ENCODE data around the gene SLC22A2.

Gene SLC22A2

GRCh38 chr6:160202411-160202810 lies 56.2 kb downstream of the SLC22A2 start:
- Histone ChIP-seq H3K9me3 (ENCODE audit: control insufficient read depth in 1 of 2, low read length in 2 of 2) (peaks cover 0 to 2% of the 10 kb centered on the region in 2 donors), H3K27me3 (ENCODE audit: low read depth, low read length) (no peaks in the 10 kb centered on the region), H3K27ac (ENCODE audit: low read length) (no peak overlapping the region), H3K4me1 (ENCODE audit: control insufficient read depth in 1 of 2, insufficient read depth in 2 of 2, low read length in 2 of 2) (no peaks in the 10 kb centered on the region), H3K36me3 (ENCODE audit: control insufficient read depth in 1 of 2, insufficient read depth in 2 of 2, low read length in 2 of 2) (no peaks in the 10 kb centered on the region), H3K4me3 (ENCODE audit: low read depth in 1 of 2, low read length in 2 of 2) (no peak overlapping the region)

DNA sequence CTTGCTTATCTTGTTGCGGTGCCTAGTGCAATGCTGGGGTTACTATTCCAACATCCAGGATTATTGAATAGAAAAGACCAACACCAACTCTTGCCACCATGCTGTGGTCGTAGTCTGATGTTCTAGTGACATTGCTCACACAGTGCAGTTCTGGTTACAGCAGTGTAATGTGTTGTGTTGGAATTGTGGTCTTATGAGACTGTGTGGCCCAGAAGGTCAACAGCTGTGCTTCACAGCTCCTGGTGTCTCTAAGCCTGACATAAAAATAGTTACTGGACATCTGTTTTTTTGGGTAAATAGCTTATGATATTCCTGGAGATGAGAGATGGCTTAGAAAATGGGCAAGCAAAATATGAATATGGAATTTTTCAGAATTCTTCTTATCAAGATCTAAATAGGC lies 57.6 kb downstream of the SLC22A2 start:
- no peak overlapping the region for H3K27ac ChIP-seq (ENCODE audit: low read length)
- H3K4me1 ChIP-seq (ENCODE audit: control insufficient read depth in 1 of 2, insufficient read depth in 2 of 2, low read length in 2 of 2) = no peaks in the 10 kb centered on the region
- H3K36me3 ChIP-seq (ENCODE audit: control insufficient read depth in 1 of 2, insufficient read depth in 2 of 2, low read length in 2 of 2) = no peaks in the 10 kb centered on the region
- H3K27me3 ChIP-seq (ENCODE audit: low read depth, low read length) = no peaks in the 10 kb centered on the region
- no peak overlapping the region for H3K4me3 ChIP-seq (ENCODE audit: low read depth in 1 of 2, low read length in 2 of 2)
- H3K9me3 ChIP-seq (ENCODE audit: control insufficient read depth in 1 of 2, low read length in 2 of 2) = no peaks in the 10 kb centered on the region

GRCh38 chr6:160198606-160199211 lies 59.9 kb downstream of the SLC22A2 start:
- Histone ChIP-seq H3K36me3 (ENCODE audit: control insufficient read depth in 1 of 2, insufficient read depth in 2 of 2, low read length in 2 of 2) (no peaks in the 10 kb centered on the region), H3K4me1 (ENCODE audit: control insufficient read depth in 1 of 2, insufficient read depth in 2 of 2, low read length in 2 of 2) (no peaks in the 10 kb centered on the region), H3K27ac (ENCODE audit: low read length) (no peak overlapping the region), H3K27me3 (ENCODE audit: low read depth, low read length) (no peaks in the 10 kb centered on the region), H3K9me3 (ENCODE audit: control insufficient read depth in 1 of 2, low read length in 2 of 2) (peaks cover 0 to 4% of the 10 kb centered on the region in 2 donors), H3K4me3 (ENCODE audit: low read depth in 1 of 2, low read length in 2 of 2) (no peak overlapping the region)

DNA sequence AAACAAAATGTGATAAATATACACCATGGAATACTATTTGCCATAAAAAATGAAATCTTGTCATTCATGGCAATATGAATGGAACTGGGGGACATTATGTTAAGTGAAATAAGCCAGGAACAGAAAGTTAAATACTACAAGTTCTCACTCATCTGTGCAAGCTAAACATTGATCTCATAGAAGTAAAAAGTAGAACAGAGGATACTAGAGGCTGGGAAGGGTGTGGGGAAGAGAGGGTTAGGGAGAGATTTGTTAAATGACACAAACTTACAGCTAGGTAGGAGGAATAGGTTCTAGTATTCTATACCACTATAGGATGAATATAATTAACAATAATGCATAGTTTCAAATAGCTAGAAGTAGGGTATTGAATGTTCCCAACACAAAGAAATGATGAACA lies 61.0 kb downstream of the SLC22A2 start:
- Histone ChIP-seq H3K4me1 (ENCODE audit: control insufficient read depth in 1 of 2, insufficient read depth in 2 of 2, low read length in 2 of 2) (no peaks in the 10 kb centered on the region), H3K4me3 (ENCODE audit: low read depth in 1 of 2, low read length in 2 of 2) (no peak overlapping the region), H3K27me3 (ENCODE audit: low read depth, low read length) (no peaks in the 10 kb centered on the region), H3K36me3 (ENCODE audit: control insufficient read depth in 1 of 2, insufficient read depth in 2 of 2, low read length in 2 of 2) (no peaks in the 10 kb centered on the region), H3K9me3 (ENCODE audit: control insufficient read depth in 1 of 2, low read length in 2 of 2) (peaks cover 4 to 8% of the 10 kb centered on the region in 2 donors), H3K27ac (ENCODE audit: low read length) (no peak overlapping the region)

- H3K4me1 ChIP-seq (ENCODE audit: control insufficient read depth in 1 of 2, insufficient read depth in 2 of 2, low read length in 2 of 2) = no peaks in the 10 kb centered on the region
- no peak overlapping the region for H3K27ac ChIP-seq (ENCODE audit: low read length)
- no peaks in the 10 kb centered on the region for H3K27me3 ChIP-seq (ENCODE audit: low read depth, low read length)
- H3K36me3 ChIP-seq (ENCODE audit: control insufficient read depth in 1 of 2, insufficient read depth in 2 of 2, low read length in 2 of 2) = no peaks in the 10 kb centered on the region
- H3K4me3 ChIP-seq (ENCODE audit: low read depth in 1 of 2, low read length in 2 of 2) = no peak overlapping the region
- H3K9me3 ChIP-seq (ENCODE audit: control insufficient read depth in 1 of 2, low read length in 2 of 2) = peaks cover 4 to 8% of the 10 kb centered on the region in 2 donors
Measured at GRCh38 chr6:160194808-160195207, 63.8 kb downstream of the SLC22A2 start.

DNA sequence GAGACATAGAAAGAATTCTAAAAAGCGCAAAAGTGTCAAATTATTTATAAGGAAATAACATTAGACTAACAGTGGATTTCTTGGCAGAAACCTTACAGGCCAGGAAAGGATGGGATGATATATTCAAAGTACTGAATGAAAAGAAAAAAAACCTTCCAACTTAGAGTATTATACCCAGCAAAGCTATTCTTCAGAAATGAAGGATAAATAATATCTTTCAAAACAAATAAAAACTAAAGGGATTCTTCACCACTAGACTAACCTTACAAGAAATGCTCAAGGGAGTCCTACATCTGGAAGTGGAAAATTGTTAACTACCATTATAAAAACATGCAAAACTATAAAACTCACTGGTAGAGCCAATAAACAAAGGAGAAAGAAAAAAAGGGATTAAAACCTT lies 65.8 kb downstream of the SLC22A2 start:
- Histone ChIP-seq H3K27ac (ENCODE audit: low read length) (no peak overlapping the region), H3K9me3 (ENCODE audit: control insufficient read depth in 1 of 2, low read length in 2 of 2) (peaks cover 4 to 8% of the 10 kb centered on the region in 2 donors), H3K4me3 (ENCODE audit: low read depth in 1 of 2, low read length in 2 of 2) (no peak overlapping the region), H3K4me1 (ENCODE audit: control insufficient read depth in 1 of 2, insufficient read depth in 2 of 2, low read length in 2 of 2) (no peaks in the 10 kb centered on the region), H3K36me3 (ENCODE audit: control insufficient read depth in 1 of 2, insufficient read depth in 2 of 2, low read length in 2 of 2) (no peaks in the 10 kb centered on the region), H3K27me3 (ENCODE audit: low read depth, low read length) (no peaks in the 10 kb centered on the region)

- Histone ChIP-seq H3K27ac (ENCODE audit: low read length) (no peak overlapping the region), H3K9me3 (ENCODE audit: control insufficient read depth in 1 of 2, low read length in 2 of 2) (peaks cover 4 to 8% of the 10 kb centered on the region in 2 donors), H3K27me3 (ENCODE audit: low read depth, low read length) (no peaks in the 10 kb centered on the region)
Measured at GRCh38 chr6:160190973-160191372, 67.6 kb downstream of the SLC22A2 start.

GRCh38 chr6:160190081-160190480 lies 68.5 kb downstream of the SLC22A2 start:
- Histone ChIP-seq H3K9me3 (ENCODE audit: control insufficient read depth in 1 of 2, low read length in 2 of 2) (peaks cover 4 to 8% of the 10 kb centered on the region in 2 donors), H3K4me3 (ENCODE audit: low read depth in 1 of 2, low read length in 2 of 2) (no peak overlapping the region), H3K36me3 (ENCODE audit: control insufficient read depth in 1 of 2, insufficient read depth in 2 of 2, low read length in 2 of 2) (no peaks in the 10 kb centered on the region), H3K4me1 (ENCODE audit: control insufficient read depth in 1 of 2, insufficient read depth in 2 of 2, low read length in 2 of 2) (no peaks in the 10 kb centered on the region), H3K27ac (ENCODE audit: low read length) (no peak overlapping the region), H3K27me3 (ENCODE audit: low read depth, low read length) (no peaks in the 10 kb centered on the region)

More at GRCh38 chr6:160190973-160191372, 67.6 kb downstream of the SLC22A2 start:
- Histone ChIP-seq H3K36me3 (ENCODE audit: control insufficient read depth in 1 of 2, insufficient read depth in 2 of 2, low read length in 2 of 2) (no peaks in the 10 kb centered on the region), H3K4me1 (ENCODE audit: control insufficient read depth in 1 of 2, insufficient read depth in 2 of 2, low read length in 2 of 2) (no peaks in the 10 kb centered on the region), H3K4me3 (ENCODE audit: low read depth in 1 of 2, low read length in 2 of 2) (no peak overlapping the region)

DNA sequence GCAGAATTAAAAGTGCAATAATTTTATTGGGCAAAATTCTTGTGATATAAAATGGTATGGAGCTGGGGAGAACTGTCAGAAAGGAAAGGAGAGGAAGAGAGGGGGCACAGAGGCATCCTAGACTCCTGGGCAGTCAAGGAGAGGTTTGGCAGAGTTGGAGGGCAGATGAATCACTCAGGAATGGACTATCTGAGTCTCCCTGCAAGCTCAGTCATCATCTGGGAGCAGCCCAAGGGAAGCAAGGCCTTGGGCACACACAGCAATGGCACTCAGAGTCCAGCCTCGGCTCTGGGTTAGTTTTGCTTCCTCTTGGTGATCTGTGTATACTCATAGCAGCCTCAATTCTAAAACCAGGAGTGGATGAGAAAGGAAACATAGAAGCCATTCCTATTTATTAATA lies 69.8 kb downstream of the SLC22A2 start:
- no peak overlapping the region for H3K4me3 ChIP-seq (ENCODE audit: low read depth in 1 of 2, low read length in 2 of 2)
- no peaks in the 10 kb centered on the region for H3K27me3 ChIP-seq (ENCODE audit: low read depth, low read length)
- peaks cover 4 to 5% of the 10 kb centered on the region in 2 donors for H3K9me3 ChIP-seq (ENCODE audit: control insufficient read depth in 1 of 2, low read length in 2 of 2)
- no peaks in the 10 kb centered on the region for H3K4me1 ChIP-seq (ENCODE audit: control insufficient read depth in 1 of 2, insufficient read depth in 2 of 2, low read length in 2 of 2)
- H3K36me3 ChIP-seq (ENCODE audit: control insufficient read depth in 1 of 2, insufficient read depth in 2 of 2, low read length in 2 of 2) = no peaks in the 10 kb centered on the region
- H3K27ac ChIP-seq (ENCODE audit: low read length) = no peak overlapping the region

- no peak overlapping the region for H3K4me3 ChIP-seq (ENCODE audit: low read depth in 1 of 2, low read length in 2 of 2)
- no peak overlapping the region for H3K27ac ChIP-seq (ENCODE audit: low read length)
- no peaks in the 10 kb centered on the region for H3K4me1 ChIP-seq (ENCODE audit: control insufficient read depth in 1 of 2, insufficient read depth in 2 of 2, low read length in 2 of 2)
- no peaks in the 10 kb centered on the region for H3K27me3 ChIP-seq (ENCODE audit: low read depth, low read length)
- no peaks in the 10 kb centered on the region for H3K36me3 ChIP-seq (ENCODE audit: control insufficient read depth in 1 of 2, insufficient read depth in 2 of 2, low read length in 2 of 2)
- no peaks in the 10 kb centered on the region for H3K9me3 ChIP-seq (ENCODE audit: control insufficient read depth in 1 of 2, low read length in 2 of 2)
Measured at GRCh38 chr6:160180706-160181105, 77.9 kb downstream of the SLC22A2 start.

DNA sequence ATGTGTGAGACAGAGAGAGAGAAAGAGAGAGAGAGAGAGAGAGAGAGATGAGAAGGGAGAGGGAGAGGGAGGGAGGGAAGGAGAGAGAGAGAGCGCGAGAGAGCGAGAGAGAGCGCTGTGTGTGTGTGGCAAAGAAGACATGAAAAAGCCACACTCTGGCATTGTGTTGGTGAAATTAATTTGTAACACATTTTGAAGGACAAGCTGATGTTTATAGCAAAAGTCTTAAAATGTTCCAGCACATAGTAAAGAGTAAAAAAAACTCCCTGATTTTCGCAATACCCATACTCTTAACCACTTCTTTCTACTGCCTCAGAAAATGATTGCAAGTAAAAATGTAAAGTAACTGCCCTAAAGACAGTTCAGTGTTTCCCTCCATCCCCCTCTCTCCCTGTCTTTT lies 80.3 kb downstream of the SLC22A2 start:
- Histone ChIP-seq H3K36me3 (ENCODE audit: control insufficient read depth in 1 of 2, insufficient read depth in 2 of 2, low read length in 2 of 2) (no peaks in the 10 kb centered on the region), H3K4me1 (ENCODE audit: control insufficient read depth in 1 of 2, insufficient read depth in 2 of 2, low read length in 2 of 2) (no peaks in the 10 kb centered on the region), H3K4me3 (ENCODE audit: low read depth in 1 of 2, low read length in 2 of 2) (no peak overlapping the region), H3K27ac (ENCODE audit: low read length) (no peak overlapping the region), H3K27me3 (ENCODE audit: low read depth, low read length) (no peaks in the 10 kb centered on the region), H3K9me3 (ENCODE audit: control insufficient read depth in 1 of 2, low read length in 2 of 2) (no peaks in the 10 kb centered on the region)

- Histone ChIP-seq H3K27me3 (ENCODE audit: low read depth, low read length) (no peaks in the 10 kb centered on the region), H3K4me3 (ENCODE audit: low read depth in 1 of 2, low read length in 2 of 2) (no peak overlapping the region), H3K36me3 (ENCODE audit: control insufficient read depth in 1 of 2, insufficient read depth in 2 of 2, low read length in 2 of 2) (no peaks in the 10 kb centered on the region), H3K4me1 (ENCODE audit: control insufficient read depth in 1 of 2, insufficient read depth in 2 of 2, low read length in 2 of 2) (no peaks in the 10 kb centered on the region), H3K27ac (ENCODE audit: low read length) (no peak overlapping the region), H3K9me3 (ENCODE audit: control insufficient read depth in 1 of 2, low read length in 2 of 2) (no peaks in the 10 kb centered on the region)
Measured at GRCh38 chr6:160177220-160177619, 81.4 kb downstream of the SLC22A2 start.
